Osteoblast (primary cell): ENCODE data around the gene TIMELESS. TPM values are rescaled to one million over a fixed set of nuclear protein-coding genes. Genes with fewer than 3 reads are reported as not detected.
"Not testable (repeated sequence)": the region's sequence is repeated elsewhere in the genome, so short reads cannot be mapped to it uniquely, and the experiment has no call there.

ENCODE experiments used
- DNase-seq: peaks from one replicate; pipeline ENCODE4 v3.0.0; 2011; ENCODE audit warnings: low spot score, mixed read lengths; ENCODE audit not compliant: insufficient read length; ENCODE audit errors: missing footprints
- H2AFZ ChIP-seq: 2 replicates; pipeline ENCODE4 v1.6.0; 2011; ENCODE audit warnings: mild to moderate bottlenecking, low read length
- H3K27ac ChIP-seq: 2 replicates; pipeline ENCODE4 v1.5.1; 2011; ENCODE audit warnings: mild to moderate bottlenecking, low read depth, low read length, moderate library complexity
- H3K27me3 ChIP-seq: 2 replicates; pipeline ENCODE4 v1.6.0; 2012; ENCODE audit warnings: mild to moderate bottlenecking, control low read depth, inconsistent platforms, low read length, moderate library complexity; ENCODE audit not compliant: insufficient read depth
- H3K36me3 ChIP-seq: 2 replicates; pipeline ENCODE4 v1.5.1; 2011; ENCODE audit warnings: mild to moderate bottlenecking, low read length, control low read depth, moderate library complexity; ENCODE audit not compliant: insufficient read depth
- H3K4me1 ChIP-seq: 2 replicates; pipeline ENCODE4 v1.5.1; 2011; ENCODE audit warnings: mild to moderate bottlenecking, low read length, control low read depth, moderate library complexity; ENCODE audit not compliant: insufficient read depth
- H3K4me2 ChIP-seq: 2 replicates; pipeline ENCODE4 v1.6.0; 2011; ENCODE audit warnings: mild to moderate bottlenecking, low read length; ENCODE audit not compliant: insufficient read depth
- H3K4me3 ChIP-seq: fragments of 200-600 bp; sonication (generic); 3 replicates; pipeline ENCODE4 v1.5.1; 2012; ENCODE audit warnings: mild to moderate bottlenecking, low read length, inconsistent platforms; ENCODE audit not compliant: insufficient read depth
- H3K79me2 ChIP-seq: 2 replicates; pipeline ENCODE4 v1.6.0; 2012; ENCODE audit warnings: mild to moderate bottlenecking, low read length, control low read depth, inconsistent platforms; ENCODE audit not compliant: insufficient read depth
- H3K9me3 ChIP-seq: 2 replicates; pipeline ENCODE4 v1.5.1; 2011; ENCODE audit warnings: low read depth, low read length, control low read depth
- H4K20me1 ChIP-seq: 2 replicates; pipeline ENCODE4 v1.6.0; 2012; ENCODE audit warnings: mild to moderate bottlenecking, low read length, control low read depth; ENCODE audit not compliant: insufficient read depth
- CTCF ChIP-seq: IDR thresholded peaks from 2 replicates; pipeline ENCODE4 v1.5.1; 2011; ENCODE audit warnings: mild to moderate bottlenecking, low read depth, low read length, moderate library complexity; ENCODE audit errors: extremely low read depth
- total RNA-seq: library from RNA; depleted of rRNA; stranded (reverse); fragments of >200 nt; gene quantifications from 2 replicates; pipeline ENCODE4 v1.2.3, GENCODE V29; 2012

TIMELESS gene
- total RNA-seq, 1 donor = 4.7 TPM

- TF ChIP-seq CTCF = no peak
- Histone ChIP-seq H3K4me2 (no peak overlapping the region), H2AFZ (no peak overlapping the region), H3K36me3 (no peaks in the 10 kb centered on the region), H3K27ac (no peak overlapping the region), H3K4me1 (no peaks in the 10 kb centered on the region), H3K9me3 (no peaks in the 10 kb centered on the region), H3K4me3 (no peak overlapping the region), H3K27me3 (no peaks in the 10 kb centered on the region), H4K20me1 (no peaks in the 10 kb centered on the region), H3K79me2 (no peaks in the 10 kb centered on the region)
- no peak for DNase-seq
These were observed 37.2 kb downstream of the TIMELESS start for GRCh38 chr12:56411781-56412639.

- Histone ChIP-seq H4K20me1 (no peaks in the 10 kb centered on the region), H2AFZ (no peak overlapping the region), H3K27me3 (no peaks in the 10 kb centered on the region), H3K36me3 (no peaks in the 10 kb centered on the region), H3K27ac (no peak overlapping the region), H3K4me3 (no peak overlapping the region), H3K4me2 (no peak overlapping the region), H3K9me3 (no peaks in the 10 kb centered on the region), H3K4me1 (no peaks in the 10 kb centered on the region), H3K79me2 (no peaks in the 10 kb centered on the region)
- DNase-seq = no peak
- no peak for TF ChIP-seq CTCF
These were observed 38.5 kb downstream of the TIMELESS start for GRCh38 chr12:56410768-56411167.

- TF ChIP-seq CTCF = no peak
- H3K36me3 ChIP-seq = no peaks in the 10 kb centered on the region
- DNase-seq = no peak
- H3K4me1 ChIP-seq = no peaks in the 10 kb centered on the region
- no peaks in the 10 kb centered on the region for H3K27me3 ChIP-seq
- no peaks in the 10 kb centered on the region for H3K9me3 ChIP-seq
- H3K27ac ChIP-seq = no peak overlapping the region
- no peaks in the 10 kb centered on the region for H3K79me2 ChIP-seq
- no peaks in the 10 kb centered on the region for H4K20me1 ChIP-seq
- no peak overlapping the region for H3K4me3 ChIP-seq
- no peak overlapping the region for H3K4me2 ChIP-seq
- H2AFZ ChIP-seq = no peak overlapping the region
These were observed 40.3 kb downstream of the TIMELESS start for GRCh38 chr12:56408799-56409417.

- H2AFZ ChIP-seq, H3K4me3 ChIP-seq, H3K9me3 ChIP-seq, H3K27me3 ChIP-seq, H3K4me2 ChIP-seq, DNase-seq, H3K4me1 ChIP-seq, H3K36me3 ChIP-seq, H3K79me2 ChIP-seq, H4K20me1 ChIP-seq, H3K27ac ChIP-seq: not testable (repeated sequence)
These were observed 45.0 kb downstream of the TIMELESS start for GRCh38 chr12:56404227-56404626.

- H3K27me3 ChIP-seq, H3K27ac ChIP-seq, H3K36me3 ChIP-seq, H3K4me1 ChIP-seq, H3K4me3 ChIP-seq, H3K79me2 ChIP-seq, H4K20me1 ChIP-seq, H3K4me2 ChIP-seq, H2AFZ ChIP-seq, DNase-seq, H3K9me3 ChIP-seq: not testable (repeated sequence)
These were observed 47.6 kb downstream of the TIMELESS start for GRCh38 chr12:56401612-56402011.

GRCh38 chr12:56401125-56401524 lies 48.1 kb downstream of the TIMELESS start:
- H3K36me3 ChIP-seq, H3K4me1 ChIP-seq, H3K9me3 ChIP-seq, H3K4me2 ChIP-seq, DNase-seq, H3K79me2 ChIP-seq, H3K27me3 ChIP-seq, H3K4me3 ChIP-seq, H2AFZ ChIP-seq, H3K27ac ChIP-seq, H4K20me1 ChIP-seq: not testable (repeated sequence)
